Stomach (tissue), 9 donors: ENCODE data around the gene MSX2. TPM values are rescaled to one million over a fixed set of nuclear protein-coding genes. Genes with fewer than 3 reads are reported as not detected.
A peak's percentile ranks its signal among the peaks of the same experiment; 100 is the strongest.

ENCODE experiments used
- DNase-seq, 2 donors: peaks; one replicate each; pipeline versions ENCODE4 v3.0.0 to v3.0.0-alpha.2; 2013 to 2019
- H3K27ac ChIP-seq, 5 donors: fragments of 200-600 bp in 4 of 5; sonication (generic) in 4 of 5; one replicate each; pipeline ENCODE4 v1.5.1; 2013 to 2019; ENCODE audit warnings: mild to moderate bottlenecking in 1 of 5, moderate library complexity in 1 of 5
- H3K27me3 ChIP-seq, 3 donors: fragments of 200-600 bp; sonication (generic); one replicate each; pipeline ENCODE4 v1.5.1; 2017 to 2019; ENCODE audit warnings: mixed run types in 1 of 3
- H3K36me3 ChIP-seq, 4 donors: fragments of 200-600 bp; sonication (generic); 1 replicate in 3 of 4; 2 replicates in 1 of 4; pipeline ENCODE4 v1.5.1; 2016 to 2019
- H3K4me1 ChIP-seq, 4 donors: fragments of 200-600 bp; sonication (generic); one replicate each; pipeline ENCODE4 v1.5.1; 2016 to 2019
- H3K4me3 ChIP-seq, 4 donors: fragments of 200-600 bp; sonication (generic) in 3 of 4; one replicate each; pipeline ENCODE4 v1.5.1; 2016 to 2019; ENCODE audit warnings: mild to moderate bottlenecking in 1 of 4
- H3K9me3 ChIP-seq, 4 donors: fragments of 200-600 bp; sonication (generic); one replicate each; pipeline ENCODE4 v1.5.1; 2016 to 2019
- EP300 ChIP-seq: sonication (generic); formaldehyde crosslinking; IDR thresholded peaks from one replicate; pipeline ENCODE4 v1.6.1; 2017; ENCODE audit warnings: antibody characterized with exemption
- POLR2A ChIP-seq, 4 donors: fragments of 450-650 bp; IDR thresholded peaks; one replicate each; pipeline ENCODE4 v1.6.1; 2016; ENCODE audit warnings: antibody characterized with exemption in 4 of 4, control low read depth in 2 of 4, mild to moderate bottlenecking in 1 of 4, moderate library complexity in 1 of 4
- POLR2AphosphoS5 ChIP-seq, 3 donors: sonication (generic); formaldehyde crosslinking; IDR thresholded peaks; one replicate each; pipeline ENCODE4 v1.6.1; 2016; ENCODE audit warnings: antibody characterized with exemption in 3 of 3
- WGBS, 5 donors: extraction: QIAGEN DNeasy Blood & Tissue Kit in 3 of 5; methylation state at CpG; one replicate each; pipeline versions ENCODE4 v1.1.5 to v1.1.7; 2013 to 2018; 5-methylcytosine and 5-hydroxymethylcytosine counted together
- intact Hi-C: fragments of 100-400 bp; cut with DNase I; formaldehyde crosslinking; loops from one replicate; pipeline ENCODE4 v1.15.1; 2023; ENCODE audit warnings: low total_unique reads
- polyA plus RNA-seq, 3 donors: library from polyadenylated mRNA; stranded (reverse); fragments of 200-250 nt; gene quantifications; one replicate each; pipeline ENCODE4 v1.2.3, GENCODE V29; 2013
- total RNA-seq, 5 donors: library from RNA; depleted of rRNA; stranded (reverse); fragments of >200 nt; gene quantifications; one replicate each; pipeline versions ENCODE4 v1.1.0 to v1.2.3, GENCODE V29; 2014 to 2016
- TF ChIP-seq, protein P1 (sequence below), 7 experiments: fragments of 450-650 bp in 4 of 7; fragments of 200-600 bp in 3 of 7; sonication (generic) in 3 of 7; IDR thresholded peaks; one replicate each; pipeline ENCODE4 v1.5.1; 2016 to 2019; ENCODE audit warnings: antibody characterized with exemption in 7 of 7, control low read depth in 2 of 7, mild to moderate bottlenecking in 1 of 7
- donor health status: healthy with polysubstance abuse.
- donor health status: Bipolar disorder and iron deficiency.
- donor health status: healthy.

Gene MSX2
- total and polyA plus RNA-seq, 8 donors = 0.18 to 6.5 (median 1.4) TPM; not detected in 2

DNA sequence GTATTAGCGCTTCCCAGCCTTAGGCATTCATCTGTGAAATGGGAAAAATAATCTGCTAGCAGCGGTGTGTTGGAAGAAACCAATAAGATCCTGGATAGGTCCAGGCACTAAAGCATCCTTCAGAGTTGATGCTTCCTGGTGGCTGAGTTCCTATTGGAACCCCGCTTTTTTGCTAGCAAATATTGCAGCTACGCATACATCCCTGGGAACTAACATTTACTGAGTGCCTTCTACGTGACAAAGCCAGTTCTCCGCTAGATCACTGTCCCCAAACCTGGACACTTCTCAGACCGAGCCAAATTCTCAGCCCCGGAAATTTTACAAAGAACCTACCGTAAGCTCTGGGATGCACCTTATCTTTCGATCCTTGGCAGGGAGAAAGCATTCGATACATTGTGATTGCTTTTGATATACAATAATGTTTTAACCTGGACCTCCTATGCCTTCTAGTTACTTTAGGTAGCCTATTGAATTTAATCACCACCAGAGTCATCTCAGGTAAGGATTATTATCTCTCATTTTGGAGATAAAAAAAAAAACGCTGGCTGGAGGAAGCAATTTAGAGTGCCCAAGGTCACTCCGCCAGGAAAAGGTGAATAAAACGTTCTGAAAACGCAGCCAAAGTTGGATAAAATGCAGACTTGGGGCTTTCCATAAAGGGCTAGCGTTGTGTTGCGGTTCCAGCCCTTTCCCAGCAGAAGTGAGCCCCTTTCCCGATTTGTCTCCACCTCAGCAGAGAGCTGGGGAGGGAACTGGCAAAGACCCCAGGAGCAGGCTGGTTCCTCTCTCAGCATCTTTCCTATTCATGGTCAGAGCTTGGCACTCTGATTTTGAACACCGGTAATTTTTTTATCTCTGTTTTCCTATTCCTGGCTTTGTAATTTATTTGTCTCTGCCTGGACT, 2.6 kb upstream of the MSX2 start:
- TF ChIP-seq, protein P1, sequence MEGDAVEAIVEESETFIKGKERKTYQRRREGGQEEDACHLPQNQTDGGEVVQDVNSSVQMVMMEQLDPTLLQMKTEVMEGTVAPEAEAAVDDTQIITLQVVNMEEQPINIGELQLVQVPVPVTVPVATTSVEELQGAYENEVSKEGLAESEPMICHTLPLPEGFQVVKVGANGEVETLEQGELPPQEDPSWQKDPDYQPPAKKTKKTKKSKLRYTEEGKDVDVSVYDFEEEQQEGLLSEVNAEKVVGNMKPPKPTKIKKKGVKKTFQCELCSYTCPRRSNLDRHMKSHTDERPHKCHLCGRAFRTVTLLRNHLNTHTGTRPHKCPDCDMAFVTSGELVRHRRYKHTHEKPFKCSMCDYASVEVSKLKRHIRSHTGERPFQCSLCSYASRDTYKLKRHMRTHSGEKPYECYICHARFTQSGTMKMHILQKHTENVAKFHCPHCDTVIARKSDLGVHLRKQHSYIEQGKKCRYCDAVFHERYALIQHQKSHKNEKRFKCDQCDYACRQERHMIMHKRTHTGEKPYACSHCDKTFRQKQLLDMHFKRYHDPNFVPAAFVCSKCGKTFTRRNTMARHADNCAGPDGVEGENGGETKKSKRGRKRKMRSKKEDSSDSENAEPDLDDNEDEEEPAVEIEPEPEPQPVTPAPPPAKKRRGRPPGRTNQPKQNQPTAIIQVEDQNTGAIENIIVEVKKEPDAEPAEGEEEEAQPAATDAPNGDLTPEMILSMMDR (IDR thresholded peaks at IDR 0.05) = no peak
- TF ChIP-seq POLR2A (IDR thresholded peaks at IDR 0.05) (no peak), EP300 (no peak), POLR2AphosphoS5 (IDR thresholded peaks at IDR 0.05) (no peak)
- peaks cover 5 to 100% (median 87%) of the 10 kb centered on the region in 3 donors for H3K27me3 ChIP-seq

DNA sequence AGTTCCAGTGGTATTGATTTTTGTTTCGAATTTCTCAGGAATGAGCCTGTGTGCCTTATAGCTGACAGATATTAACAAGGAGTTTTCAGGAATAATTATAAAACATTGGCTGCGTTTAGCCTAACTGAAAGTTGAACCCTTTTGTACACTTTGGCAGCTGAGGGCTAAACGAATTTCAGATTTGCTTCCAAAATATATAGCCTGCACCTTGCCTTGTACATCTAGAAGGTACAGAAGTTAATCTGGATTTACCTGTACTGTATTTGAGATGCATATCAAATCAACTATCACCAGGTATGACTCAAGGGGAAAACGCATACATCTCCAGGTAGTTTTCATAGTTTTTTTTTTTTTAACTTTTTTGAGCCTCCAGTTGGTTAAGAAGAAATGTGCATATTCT, 1.9 kb upstream of the MSX2 start:
- TF ChIP-seq POLR2A (IDR thresholded peaks at IDR 0.05) = no peak
- TF ChIP-seq POLR2AphosphoS5 (IDR thresholded peaks at IDR 0.05) = no peak
- TF ChIP-seq EP300 = no peak
- TF ChIP-seq, protein P1 (IDR thresholded peaks at IDR 0.05) = no peak
- Histone ChIP-seq H3K4me1 (peaks cover 16 to 49% (median 40%) of the 10 kb centered on the region in 4 donors), H3K27ac (no peak overlapping the region), H3K27me3 (peaks cover 5 to 100% (median 90%) of the 10 kb centered on the region in 3 donors), H3K36me3 (no peaks in the 10 kb centered on the region), H3K9me3 (no peaks in the 10 kb centered on the region), H3K4me3 (no peak overlapping the region)
- 11 to 17% (median 12%) methylated on average over 4 of the region's 4 CpGs for whole genome bisulfite sequencing, 5 donors
- intact Hi-C loops = no loop called here
- DNase-seq = no peak

More for the DNA sequence above, 2.6 kb upstream of the MSX2 start:
- Histone ChIP-seq H3K9me3 (no peaks in the 10 kb centered on the region), H3K4me3 (peak overlapping the region in 3 of 4 donors; percentile 25 to 41 (median 29)), H3K4me1 (peaks cover 16 to 49% (median 40%) of the 10 kb centered on the region in 4 donors), H3K36me3 (no peaks in the 10 kb centered on the region), H3K27ac (no peak overlapping the region)
- DNase-seq = no peak
- intact Hi-C loops = no loop called here
- 7 to 11% (median 10%) methylated on average over 19 of the region's 19 CpGs for WGBS, 5 donors

DNA sequence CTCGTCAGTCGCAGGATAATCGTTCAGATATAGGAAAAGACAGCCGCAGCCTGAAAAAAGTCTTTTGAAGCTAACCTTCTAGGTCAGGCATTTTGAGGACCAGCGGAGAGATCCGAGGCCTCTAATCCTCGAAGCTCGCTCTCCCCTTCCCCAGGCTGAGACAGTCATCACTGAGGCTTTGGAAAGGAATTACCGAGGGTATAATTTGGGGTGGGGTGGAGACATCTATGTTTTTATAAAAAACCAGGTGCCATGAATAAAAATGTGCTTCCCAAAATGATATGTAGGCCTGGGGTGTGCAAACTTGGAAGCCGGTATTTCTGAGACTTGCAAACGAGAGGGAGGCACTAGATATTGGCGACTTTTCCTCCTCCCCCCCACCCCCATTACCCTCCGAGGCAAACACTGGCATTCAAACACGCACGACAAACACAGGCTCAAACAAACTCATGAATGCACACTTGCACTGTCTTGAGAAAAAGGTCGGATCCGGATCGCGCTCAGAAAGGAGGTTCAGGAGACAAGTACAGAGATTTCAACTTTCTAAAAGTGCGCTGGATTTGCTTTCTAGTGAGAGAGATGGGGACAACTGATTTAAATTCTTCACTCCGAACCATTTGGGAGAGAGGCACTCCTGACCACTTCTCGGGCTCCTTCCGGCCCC, 935 bp upstream of the MSX2 start:
- Histone ChIP-seq H3K27me3 (peaks cover 5 to 100% (median 82%) of the 10 kb centered on the region in 3 donors), H3K4me1 (peaks cover 16 to 49% (median 40%) of the 10 kb centered on the region in 4 donors), H3K27ac (no peak overlapping the region), H3K4me3 (peak overlapping the region; percentile 53 to 71 (median 59)), H3K9me3 (no peaks in the 10 kb centered on the region), H3K36me3 (no peaks in the 10 kb centered on the region)
- WGBS, 5 donors = 8 to 14% (median 11%) methylated on average over 23 of the region's 23 CpGs
- no peak for TF ChIP-seq EP300
- no peak for TF ChIP-seq POLR2A (IDR thresholded peaks at IDR 0.05)
- TF ChIP-seq POLR2AphosphoS5 (IDR thresholded peaks at IDR 0.05) = no peak
- TF ChIP-seq, protein P1 (IDR thresholded peaks at IDR 0.05) = no peak
- DNase-seq = no peak
- intact Hi-C loops = no loop called here

DNA sequence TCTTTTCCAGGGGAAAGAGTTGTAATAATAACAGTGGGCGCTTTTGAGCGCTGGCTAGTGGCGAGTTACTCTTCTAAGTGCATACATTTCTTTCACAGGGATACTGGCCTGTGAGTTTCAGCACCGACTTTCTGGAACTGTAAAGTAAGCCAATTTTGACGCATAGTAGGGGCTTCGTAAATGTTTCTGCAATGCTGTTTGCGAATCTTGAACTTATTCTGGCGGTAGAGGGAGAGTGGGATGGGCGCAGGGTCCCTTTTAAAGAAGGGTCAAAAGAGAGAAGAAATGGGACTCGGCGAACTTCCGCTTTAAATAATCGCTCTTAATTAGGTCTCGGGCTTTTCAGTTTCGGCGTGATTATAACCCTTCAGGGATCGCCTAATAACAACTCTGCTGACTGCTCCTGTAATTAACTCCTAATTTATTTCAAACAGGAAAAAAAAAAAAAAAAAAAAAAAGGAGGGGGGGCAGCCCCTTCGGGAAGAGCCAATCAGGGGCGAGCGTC, 351 bp upstream of the MSX2 start:
- intact Hi-C loops = no loop called here
- Histone ChIP-seq H3K9me3 (no peaks in the 10 kb centered on the region), H3K36me3 (peaks cover 0 to under 1% (median 0%) of the 10 kb centered on the region in 4 donors), H3K4me1 (peaks cover 16 to 49% (median 40%) of the 10 kb centered on the region in 4 donors), H3K27ac (peak overlapping the region in 1 of 5 donors; percentile 81), H3K4me3 (peak overlapping the region; percentile 53 to 71 (median 59)), H3K27me3 (peaks cover 5 to 100% (median 76%) of the 10 kb centered on the region in 3 donors)
- 1 to 2% (median 1%) methylated on average over 20 of the region's 20 CpGs for WGBS, 5 donors
- DNase-seq = peak in 1 of 2 donors; percentile 38
- TF ChIP-seq, protein P1 (IDR thresholded peaks at IDR 0.05) = no peak
- TF ChIP-seq POLR2AphosphoS5 (IDR thresholded peaks at IDR 0.05) (no peak), EP300 (no peak), POLR2A (IDR thresholded peaks at IDR 0.05) (no peak)
